ENCODE data around the gene TNS4. TPM values are rescaled to one million over a fixed set of nuclear protein-coding genes. Genes with fewer than 3 reads are reported as not detected.
A peak's percentile ranks its signal among the peaks of the same experiment; 100 is the strongest.

The TNS4 gene
- total and polyA plus RNA-seq, 12 donors: 0.01 to 0.62 TPM; not detected in 10

- WGBS, 2 donors: 91 to 92% methylated on average over 5 of the region's 5 CpGs
- no peak for DNase-seq
- H3K27ac ChIP-seq: peak overlapping the region in 1 of 10 donors; percentile 60
- H3K27me3 ChIP-seq: peaks cover 0 to 10% (median 0%) of the 10 kb centered on the region in 7 donors
- H3K4me1 ChIP-seq: peaks cover 0 to 15% (median 0%) of the 10 kb centered on the region in 9 donors
- no peak for ATAC-seq
- peaks cover 0 to 23% (median 0%) of the 10 kb centered on the region in 11 donors for H3K9me3 ChIP-seq
- H3K36me3 ChIP-seq: no peaks in the 10 kb centered on the region
- intact Hi-C loops (cut with DNase I): loop anchor here in 1 of 10 donors (5.0 kb wide), 1 partner anchor 36 kb away; no protein-coding TSS in a partner anchor
- no peak overlapping the region for H3K4me3 ChIP-seq
- no peak for TF ChIP-seq CTCF (IDR thresholded peaks at IDR 0.05)
Observed at GRCh38 chr17:40522961-40523310, 21.5 kb upstream of the TNS4 start.

- Histone ChIP-seq H3K27me3 (peaks cover 0 to 10% (median 0%) of the 10 kb centered on the region in 7 donors), H3K4me1 (peaks cover 0 to 19% (median 0%) of the 10 kb centered on the region in 9 donors), H3K27ac (peak overlapping the region in 1 of 10 donors; percentile 60), H3K9me3 (peaks cover 0 to 23% (median 0%) of the 10 kb centered on the region in 11 donors), H3K4me3 (no peak overlapping the region), H3K36me3 (no peaks in the 10 kb centered on the region)
- 85 to 87% methylated on average over 7 of the region's 7 CpGs for WGBS, 2 donors
- no peak for DNase-seq
- ATAC-seq: peak in 2 of 8 donors; percentile 39 to 58
- no peak for TF ChIP-seq CTCF (IDR thresholded peaks at IDR 0.05)
- intact Hi-C loops (cut with DNase I): loop anchor here in 1 of 10 donors (5.0 kb wide), 1 partner anchor 35 kb away; no protein-coding TSS in a partner anchor
Observed at GRCh38 chr17:40522250-40522960, 21.0 kb upstream of the TNS4 start.

- DNase-seq (no peak), ATAC-seq (peak in 1 of 8 donors; percentile 6)
- Histone ChIP-seq H3K27ac (peak overlapping the region in 1 of 10 donors; percentile 66), H3K4me3 (no peak overlapping the region), H3K36me3 (no peaks in the 10 kb centered on the region), H3K9me3 (peaks cover 0 to 16% (median 0%) of the 10 kb centered on the region in 11 donors), H3K4me1 (peaks cover 0 to 26% (median 8%) of the 10 kb centered on the region in 9 donors), H3K27me3 (peaks cover 0 to 6% (median 0%) of the 10 kb centered on the region in 7 donors)
- TF ChIP-seq CTCF (IDR thresholded peaks at IDR 0.05): no peak
- 94 to 95% methylated on average over 14 of the region's 14 CpGs for WGBS, 2 donors
- intact Hi-C loops (cut with DNase I): loop anchor here in 1 of 10 donors (5.0 kb wide), 1 partner anchor 34 kb away; no protein-coding TSS in a partner anchor
Observed at GRCh38 chr17:40520991-40521453, 19.6 kb upstream of the TNS4 start.

- Histone ChIP-seq H3K36me3 (no peaks in the 10 kb centered on the region), H3K27ac (no peak overlapping the region), H3K9me3 (peaks cover 0 to under 1% (median 0%) of the 10 kb centered on the region in 11 donors), H3K4me1 (peaks cover 0 to 31% (median 8%) of the 10 kb centered on the region in 9 donors), H3K27me3 (peaks cover 0 to 16% (median 0%) of the 10 kb centered on the region in 7 donors), H3K4me3 (no peak overlapping the region)
- ATAC-seq (no peak), DNase-seq (no peak)
- intact Hi-C loops (cut with DNase I): no loop called here
- 88 to 94% methylated on average over 5 of the region's 5 CpGs for WGBS, 2 donors
- TF ChIP-seq CTCF (IDR thresholded peaks at IDR 0.05): no peak
Observed at GRCh38 chr17:40519089-40519775, 17.8 kb upstream of the TNS4 start.
